CD14-positive monocyte (primary cell): ENCODE results near the gene TGFB2. TPM values are rescaled to one million over a fixed set of nuclear protein-coding genes. Genes with fewer than 3 reads are reported as not detected.

Experiments used
- DNase-seq, 3 donors: peaks; one replicate each; pipeline ENCODE4 v3.0.0-alpha.2; 2011 to 2022
- H2AFZ ChIP-seq: 2 replicates; pipeline ENCODE4 v1.6.0; 2012; ENCODE audit warnings: mild to moderate bottlenecking, low read depth, low read length, inconsistent platforms; ENCODE audit not compliant: insufficient read depth, poor library complexity, severe bottlenecking
- H3K27ac ChIP-seq, 2 donors: 1 replicate in 1 of 2; 2 replicates in 1 of 2; pipeline ENCODE4 v1.5.1; 2012 to 2013; ENCODE audit warnings: low read length in 2 of 2, control low read depth in 1 of 2, inconsistent platforms in 1 of 2, low read depth in 1 of 2, mild to moderate bottlenecking in 1 of 2
- H3K27me3 ChIP-seq, 2 donors: one replicate each; pipeline versions ENCODE4 v1.6.0 to v1.6.1; 2011 to 2013; ENCODE audit warnings: low read length in 2 of 2; ENCODE audit not compliant: control insufficient read depth in 2 of 2, insufficient read depth in 2 of 2
- H3K36me3 ChIP-seq, 2 donors: replicated peaks in 1 of 2; 1 replicate in 1 of 2; 2 replicates in 1 of 2; pipeline versions ENCODE4 v1.5.1 to v1.6.1; 2012 to 2013; ENCODE audit warnings: low read length in 2 of 2, control low read depth in 1 of 2, inconsistent platforms in 1 of 2, mild to moderate bottlenecking in 1 of 2; ENCODE audit not compliant: insufficient read depth in 2 of 2, control insufficient read depth in 1 of 2
- H3K4me1 ChIP-seq, 2 donors: 1 replicate in 1 of 2; 2 replicates in 1 of 2; pipeline versions ENCODE4 v1.5.1 to v1.6.1; 2012 to 2013; ENCODE audit warnings: low read length in 2 of 2, control low read depth in 1 of 2, inconsistent platforms in 1 of 2, mild to moderate bottlenecking in 1 of 2, moderate library complexity in 1 of 2; ENCODE audit not compliant: insufficient read depth in 2 of 2, control insufficient read depth in 1 of 2
- H3K4me2 ChIP-seq: replicated peaks from 2 replicates; pipeline ENCODE3; 2012; ENCODE audit warnings: low read length, moderate library complexity, mild to moderate bottlenecking; ENCODE audit not compliant: poor library complexity, severe bottlenecking; ENCODE audit errors: extremely low read depth
- H3K4me3 ChIP-seq, 3 experiments: fragments of 200-600 bp in 1 of 3; sonication (generic) in 1 of 3; replicated peaks in 1 of 3; 1 replicate in 2 of 3; 2 replicates in 1 of 3; pipeline ENCODE4 v1.5.1; 2011 to 2013; ENCODE audit warnings: low read length in 3 of 3, mild to moderate bottlenecking in 3 of 3, control low read depth in 2 of 3, low read depth in 2 of 3, inconsistent platforms in 1 of 3, moderate library complexity in 1 of 3
- H3K79me2 ChIP-seq: 2 replicates; pipeline ENCODE4 v1.6.0; 2012; ENCODE audit warnings: mild to moderate bottlenecking, control low read depth, inconsistent platforms, low read length, moderate library complexity; ENCODE audit not compliant: insufficient read depth
- H3K9ac ChIP-seq: 2 replicates; pipeline ENCODE4 v1.6.0; 2017; ENCODE audit warnings: low read length, mild to moderate bottlenecking; ENCODE audit not compliant: insufficient read depth, poor library complexity, severe bottlenecking
- H3K9me3 ChIP-seq, 2 donors: replicated peaks in 1 of 2; 1 replicate in 1 of 2; 2 replicates in 1 of 2; pipeline versions ENCODE4 v1.5.1 to v1.6.1; 2012 to 2013; ENCODE audit warnings: low read length in 2 of 2, control low read depth in 1 of 2; ENCODE audit not compliant: control insufficient read depth in 1 of 2, insufficient read depth in 1 of 2
- H4K20me1 ChIP-seq: 2 replicates; pipeline ENCODE4 v1.6.0; 2012; ENCODE audit warnings: mild to moderate bottlenecking, low read length, control low read depth, moderate library complexity; ENCODE audit not compliant: insufficient read depth
- H3K27ac Mint-ChIP-seq, 7 donors: one replicate each; pipeline ENCODE4 v1.8.0; 2020; ENCODE audit warnings: mild to moderate bottlenecking in 7 of 7, mixed read lengths in 7 of 7, moderate library complexity in 6 of 7, inconsistent platforms in 2 of 7
- H3K27me3 Mint-ChIP-seq, 3 donors: one replicate each; pipeline ENCODE4 v1.8.0; 2021 to 2022; ENCODE audit warnings: low read depth in 3 of 3, mild to moderate bottlenecking in 3 of 3, mixed read lengths in 3 of 3, moderate library complexity in 3 of 3, inconsistent platforms in 1 of 3
- H3K36me3 Mint-ChIP-seq, 2 donors: one replicate each; pipeline ENCODE4 v1.8.0; 2020; ENCODE audit warnings: mixed read lengths in 2 of 2, inconsistent platforms in 1 of 2, mild to moderate bottlenecking in 1 of 2
- H3K4me1 Mint-ChIP-seq: one replicate; pipeline ENCODE4 v1.8.0; 2020; ENCODE audit warnings: mild to moderate bottlenecking, mixed read lengths
- H3K4me3 Mint-ChIP-seq, 2 donors: one replicate each; pipeline ENCODE4 v1.8.0; 2020; ENCODE audit warnings: mild to moderate bottlenecking in 2 of 2, mixed read lengths in 2 of 2, moderate library complexity in 1 of 2
- H3K9me3 Mint-ChIP-seq, 7 donors: one replicate each; pipeline ENCODE4 v1.8.0; 2020 to 2022; ENCODE audit warnings: mixed read lengths in 7 of 7, mild to moderate bottlenecking in 6 of 7, moderate library complexity in 6 of 7, inconsistent platforms in 2 of 7
- CTCF ChIP-seq: fragments of 200-600 bp; IDR thresholded peaks from one replicate; pipeline ENCODE4 v1.8.0; 2022; ENCODE audit warnings: antibody characterized with exemption, mild to moderate bottlenecking
- WGBS: methylation state at CpG from one replicate; pipeline ENCODE4 v1.1.5; 2013; ENCODE audit warnings: missing lambda C conversion rate; ENCODE audit not compliant: insufficient coverage; 5-methylcytosine and 5-hydroxymethylcytosine counted together
- intact Hi-C, 2 donors: fragments of 100-400 bp; cut with micrococcal nuclease; formaldehyde crosslinking; loops; one replicate each; pipeline versions ENCODE4 v1.15.0 to v1.15.1; 2023
- polyA plus RNA-seq, 3 donors: library from polyadenylated mRNA; depleted of rRNA in 1 of 3; unstranded in 2 of 3; stranded (reverse) in 1 of 3; fragments of 300-500 nt in 2 of 3; fragments of >200 nt in 1 of 3; fragmentation: Illumina TruSeq in 2 of 3; gene quantifications; 1 replicate in 2 of 3; 2 replicates in 1 of 3; pipeline ENCODE4 v1.2.3, GENCODE V29; 2012 to 2021

Gene TGFB2
- polyA plus RNA-seq, 3 donors: 0.01 TPM; not detected in 2

GRCh38 chr1:218408942-218409341 is 63.8 kb downstream of the TGFB2 start:
- H3K4me1 Mint-ChIP-seq: no peaks in the 10 kb centered on the region
- H3K36me3 Mint-ChIP-seq: no peaks in the 10 kb centered on the region
- no peaks in the 10 kb centered on the region for H3K27me3 ChIP-seq

GRCh38 chr1:218409946-218410510 is 64.9 kb downstream of the TGFB2 start:
- Mint-ChIP-seq H3K4me1 (no peaks in the 10 kb centered on the region), H3K9me3 (peaks cover 0 to 4% (median 2%) of the 10 kb centered on the region in 7 donors), H3K4me3 (no peak overlapping the region), H3K27ac (no peak overlapping the region), H3K27me3 (peaks cover 0 to 4% (median 2%) of the 10 kb centered on the region in 3 donors), H3K36me3 (no peaks in the 10 kb centered on the region)
- H3K36me3 ChIP-seq: no peaks in the 10 kb centered on the region
- 95% methylated on average over 3 of the region's 8 CpGs for WGBS
- H3K27me3 ChIP-seq: no peaks in the 10 kb centered on the region
- no peak for DNase-seq
- H3K4me2 ChIP-seq: no peak overlapping the region
- H3K9ac ChIP-seq: no peak overlapping the region
- no peak overlapping the region for H2AFZ ChIP-seq
- H3K79me2 ChIP-seq: no peaks in the 10 kb centered on the region
- H3K4me3 ChIP-seq: no peak overlapping the region
- intact Hi-C loops: no loop called here
- no peak overlapping the region for H3K27ac ChIP-seq
- TF ChIP-seq CTCF: no peak
- no peaks in the 10 kb centered on the region for H4K20me1 ChIP-seq
- H3K9me3 ChIP-seq: no peaks in the 10 kb centered on the region
- no peaks in the 10 kb centered on the region for H3K4me1 ChIP-seq

More at GRCh38 chr1:218408942-218409341, 63.8 kb downstream of the TGFB2 start:
- 68% methylated on average over 4 of the region's 9 CpGs for WGBS
- H3K9me3 Mint-ChIP-seq: peaks cover 0 to 4% (median 1%) of the 10 kb centered on the region in 7 donors
- Histone ChIP-seq H4K20me1 (no peaks in the 10 kb centered on the region), H2AFZ (no peak overlapping the region), H3K79me2 (no peaks in the 10 kb centered on the region), H3K9ac (no peak overlapping the region), H3K27ac (no peak overlapping the region), H3K4me3 (no peak overlapping the region), H3K36me3 (no peaks in the 10 kb centered on the region), H3K9me3 (no peaks in the 10 kb centered on the region), H3K4me2 (no peak overlapping the region), H3K4me1 (no peaks in the 10 kb centered on the region)
- H3K27me3 Mint-ChIP-seq: peaks cover 0 to 2% (median 2%) of the 10 kb centered on the region in 3 donors
- H3K4me3 Mint-ChIP-seq: no peak overlapping the region
- H3K27ac Mint-ChIP-seq: no peak overlapping the region
- no peak for TF ChIP-seq CTCF
- intact Hi-C loops: no loop called here
- DNase-seq: no peak
